Activated T-helper 1 cell treated with Interleukin-2 at 50 U/mL for 16 hours (primary cell): Measurements from ENCODE around the gene ANK3.

Experiments used
- DNase-seq: peaks from one replicate; pipeline ENCODE4 v3.0.0-alpha.2; 2020; ENCODE audit warnings: low read depth

The ANK3 gene

GRCh38 chr10:60413306-60414012 lies 23.8 kb upstream of the ANK3 start:
- no peak for DNase-seq

DNA sequence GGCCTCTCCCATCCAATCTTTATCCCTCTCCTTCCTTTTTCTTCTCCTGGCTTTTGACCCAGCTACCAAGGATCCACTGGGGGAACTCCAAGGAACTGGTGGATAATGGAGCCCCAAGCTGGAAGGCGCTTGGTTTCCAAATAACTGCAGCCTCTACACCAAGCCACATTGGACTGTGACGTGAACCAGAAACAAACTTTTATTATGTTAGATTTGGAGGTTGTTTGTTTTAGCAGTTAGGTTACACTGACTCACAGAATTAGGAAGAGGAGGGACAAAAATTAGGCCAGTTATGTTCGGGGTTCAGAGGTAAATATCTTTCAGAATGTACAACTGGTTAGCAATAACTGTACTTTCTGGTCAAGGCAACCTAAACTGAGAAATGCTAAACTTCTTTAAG lies 21.3 kb upstream of the ANK3 start:
- DNase-seq, result no peak

DNA sequence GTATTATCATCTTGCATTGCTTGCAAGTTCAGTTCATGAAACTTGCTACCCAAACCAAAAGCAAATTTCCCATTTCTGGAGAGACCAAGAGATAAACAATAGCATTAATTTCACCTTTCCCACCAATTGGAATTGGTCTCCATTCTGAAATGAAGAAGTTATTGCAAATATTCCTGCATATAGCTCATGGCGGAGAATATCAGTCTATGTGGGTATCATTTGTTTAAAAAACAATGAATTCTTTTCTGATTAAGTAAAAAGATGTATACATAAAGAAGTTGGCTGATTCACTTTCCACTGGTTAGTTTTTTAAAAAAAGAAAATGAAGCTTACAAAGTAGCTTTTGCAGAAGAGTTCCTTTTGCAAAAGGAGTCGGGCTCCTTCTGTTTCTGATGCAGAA lies 19.5 kb upstream of the ANK3 start:
- DNase-seq, result no peak

DNA sequence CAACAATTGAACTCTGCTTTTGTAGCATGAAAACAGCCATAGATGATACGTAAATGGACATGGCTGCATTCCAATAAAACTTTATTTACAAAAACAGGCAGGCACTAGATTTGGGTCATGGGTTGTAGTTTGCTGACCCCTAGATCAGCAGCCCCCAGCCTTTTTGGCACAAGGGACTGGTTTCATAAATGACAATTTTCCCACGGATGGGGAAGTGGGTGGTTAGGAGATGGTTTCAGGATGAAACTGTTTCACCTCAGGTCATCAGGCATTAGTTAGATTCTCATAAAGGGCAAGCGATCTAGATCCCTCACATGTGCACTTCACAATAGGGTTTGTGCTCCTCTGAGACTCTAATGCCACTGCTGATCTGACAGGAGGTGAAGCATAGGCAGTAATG lies 16.5 kb upstream of the ANK3 start:
- DNase-seq, result no peak

- no peak for DNase-seq
Observed at GRCh38 chr10:60405172-60405571, 15.5 kb upstream of the ANK3 start.

DNA sequence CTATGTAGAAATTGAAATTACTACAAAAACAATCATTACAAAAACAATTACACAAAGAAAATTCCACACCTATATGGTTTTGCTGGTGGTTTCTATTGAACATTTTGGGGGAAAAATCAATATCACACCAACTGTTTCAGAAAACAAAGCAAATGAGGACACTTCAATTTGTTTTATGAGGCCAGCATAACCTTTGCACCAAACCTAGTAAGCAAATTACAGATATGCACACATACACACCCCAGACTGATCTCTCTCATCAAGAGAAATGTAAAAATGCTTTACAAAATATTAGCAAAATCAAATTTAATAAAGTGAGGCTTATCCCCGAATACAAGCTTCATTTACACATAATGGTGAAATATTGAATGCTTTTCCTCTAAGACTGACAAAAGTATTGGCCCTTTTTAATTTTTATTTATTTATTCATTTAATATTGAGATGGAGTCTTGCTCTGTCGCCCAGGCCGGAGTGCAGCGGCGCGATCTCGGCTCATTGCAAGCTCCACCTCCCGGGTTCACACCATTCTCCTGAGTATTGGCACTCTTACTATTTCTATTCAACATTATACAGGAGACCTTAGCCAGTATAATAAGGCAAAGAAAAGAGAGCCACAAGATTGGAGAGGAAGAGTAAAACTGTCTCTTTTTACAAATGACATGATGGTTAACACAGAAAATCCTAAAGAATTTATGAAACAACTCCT lies 13.6 kb upstream of the ANK3 start:
- DNase-seq, result no peak

DNA sequence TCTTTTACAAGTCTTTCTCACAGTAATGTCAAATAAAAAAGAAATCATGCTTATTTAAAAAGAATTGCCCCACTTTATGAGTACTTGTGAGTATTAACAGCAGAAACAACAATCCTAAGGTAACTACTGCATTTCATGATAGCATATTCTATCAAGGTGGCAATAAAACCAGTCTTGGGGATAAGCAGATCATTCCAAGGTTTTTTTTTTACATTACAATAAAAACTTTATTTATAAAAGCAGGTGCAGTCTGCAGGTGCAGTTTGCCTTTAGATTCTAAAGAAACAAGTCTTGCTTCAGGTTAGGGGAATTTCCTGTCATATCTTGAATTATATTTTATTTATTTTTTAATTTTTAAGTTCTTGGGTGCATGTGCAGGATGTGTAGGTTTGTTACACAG lies 10.7 kb upstream of the ANK3 start:
- DNase-seq, result no peak

DNA sequence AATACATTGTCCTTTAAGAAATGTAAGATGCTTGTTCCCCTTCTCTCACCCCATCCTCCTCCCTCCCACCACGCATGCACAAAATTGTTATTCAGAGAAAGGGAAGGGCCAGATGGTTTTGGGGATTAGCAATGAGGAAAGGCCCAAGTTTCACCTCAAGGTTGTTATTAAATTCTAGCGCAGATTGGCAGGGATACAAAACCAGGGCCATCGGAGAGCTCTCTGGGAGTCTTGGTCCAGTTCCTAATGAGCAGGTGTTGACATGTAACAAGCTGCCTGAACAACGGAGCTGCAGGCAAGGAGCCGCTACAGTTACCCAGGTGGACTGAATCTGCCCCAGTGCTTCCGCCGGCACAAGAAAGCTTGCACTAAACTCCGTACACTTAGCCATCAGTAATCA lies 9.7 kb upstream of the ANK3 start:
- no peak for DNase-seq

GRCh38 chr10:60397792-60398191 lies 8.1 kb upstream of the ANK3 start:
- no peak for DNase-seq

GRCh38 chr10:60396766-60397165 lies 7.1 kb upstream of the ANK3 start:
- DNase-seq, result no peak

DNA sequence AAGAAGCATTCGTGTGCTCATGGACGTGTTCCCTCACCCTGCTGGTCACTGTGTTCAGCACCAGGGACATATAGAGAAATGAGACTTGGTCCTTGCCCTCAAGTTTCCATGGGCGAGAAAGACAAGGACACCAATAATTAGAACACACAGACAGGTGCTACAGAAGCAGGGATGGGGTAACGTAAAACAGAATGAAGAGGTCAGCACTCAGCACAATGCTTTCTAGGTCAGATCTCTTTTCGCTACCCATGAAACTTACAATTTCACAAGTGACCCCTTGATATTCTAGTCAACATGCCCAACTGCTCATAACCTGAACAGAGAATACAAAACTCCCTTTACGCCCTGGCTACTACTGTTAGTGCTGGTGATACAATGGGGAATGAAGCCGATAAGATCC lies 6.0 kb upstream of the ANK3 start:
- DNase-seq, result no peak

DNA sequence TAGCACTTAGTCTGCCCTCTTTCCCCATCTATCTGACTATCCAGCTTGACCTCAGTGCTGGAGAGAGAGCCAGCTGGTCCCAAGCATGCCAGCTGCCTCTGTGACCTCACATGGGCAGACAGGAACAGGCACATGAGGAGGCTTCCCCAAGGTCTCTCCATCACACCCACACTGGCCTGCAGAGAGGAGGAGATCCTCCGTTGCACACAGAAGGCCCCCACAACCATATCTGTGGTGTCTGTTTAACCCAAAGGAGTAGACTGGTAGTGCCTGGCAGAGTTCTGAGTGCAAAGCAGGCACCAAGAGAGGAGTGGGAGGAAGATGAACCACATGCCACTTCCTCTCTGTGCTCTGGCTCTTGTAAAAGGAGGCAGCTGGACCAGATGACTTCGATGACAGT lies 4.8 kb upstream of the ANK3 start:
- no peak for DNase-seq

- no peak for DNase-seq
Observed at GRCh38 chr10:60390224-60390626, 550 bp upstream of the ANK3 start.

DNA sequence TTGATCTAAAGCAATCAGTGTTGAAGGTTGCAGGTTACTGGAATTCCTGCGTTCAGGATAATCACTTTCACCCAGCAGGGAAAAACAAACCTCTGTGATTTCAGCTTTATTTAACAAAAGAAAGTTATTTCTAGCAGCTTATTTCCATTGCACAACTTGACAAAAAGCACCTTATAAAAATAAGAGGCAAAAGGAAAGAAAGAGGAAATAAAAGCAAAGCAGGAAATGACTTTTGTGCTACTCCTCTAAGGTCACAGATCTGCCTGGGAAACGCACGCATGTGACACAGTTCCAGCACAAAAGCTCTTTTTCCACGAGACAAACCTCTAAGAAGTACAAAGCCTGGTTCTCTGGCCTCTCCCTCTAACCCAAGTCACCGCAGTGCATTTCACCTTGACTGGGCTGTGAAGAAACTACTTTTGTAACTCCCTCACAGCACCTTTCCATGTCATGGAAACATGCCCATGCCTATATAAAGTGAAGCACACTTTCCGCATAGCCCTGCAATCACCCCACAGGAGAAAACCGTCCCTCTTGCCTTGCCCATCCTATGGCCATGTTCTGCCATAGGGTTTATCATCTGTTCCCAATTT lies 870 bp downstream of the ANK3 start:
- DNase-seq, result no peak

DNA sequence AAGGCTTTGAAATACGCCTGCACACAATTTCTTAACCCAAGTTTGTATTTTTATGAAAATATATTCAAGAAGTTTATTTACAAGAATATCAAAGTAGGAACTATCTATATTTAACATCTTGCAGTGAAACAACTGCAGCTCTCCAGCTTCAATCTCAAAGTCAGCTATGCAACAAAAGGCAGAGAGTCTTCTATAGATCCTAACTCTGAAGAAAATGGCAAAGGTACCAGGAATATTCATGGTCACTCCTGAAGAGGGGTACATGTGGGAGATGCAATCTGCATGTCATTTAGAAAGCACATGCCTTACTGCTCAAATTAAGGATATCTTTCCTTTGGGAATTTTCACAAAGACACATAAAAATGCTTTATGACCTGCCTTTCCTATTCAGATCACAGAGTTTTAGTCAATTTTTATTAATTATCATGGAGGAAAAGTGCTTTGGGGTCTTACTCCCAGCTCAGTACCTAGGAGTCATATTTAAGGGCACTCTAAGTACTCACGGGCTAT lies 1.5 kb downstream of the ANK3 start:
- DNase-seq, result no peak

GRCh38 chr10:60387531-60387930 lies 2.1 kb downstream of the ANK3 start:
- no peak for DNase-seq

- no peak for DNase-seq
Observed at GRCh38 chr10:60385399-60385738, 4.3 kb downstream of the ANK3 start.

GRCh38 chr10:60384708-60385398 lies 4.8 kb downstream of the ANK3 start:
- no peak for DNase-seq

DNA sequence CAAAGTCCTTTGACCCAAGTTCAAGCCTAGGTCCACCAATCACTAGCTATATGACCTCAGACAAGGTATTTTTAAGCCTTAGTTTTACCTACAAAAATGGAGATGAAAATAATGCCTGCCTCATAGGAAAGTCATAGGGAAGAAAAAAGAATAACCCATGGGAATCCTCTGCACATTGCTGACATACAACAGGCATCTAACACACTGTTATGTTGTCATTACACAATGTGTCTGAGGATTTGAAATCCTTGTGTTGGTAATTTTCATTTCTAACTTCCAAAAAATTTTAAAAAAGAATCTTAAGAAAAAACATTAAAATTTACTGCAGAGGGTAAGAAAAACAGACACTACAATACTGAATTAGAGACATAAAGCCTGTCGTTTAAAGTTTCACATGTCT lies 5.7 kb downstream of the ANK3 start:
- DNase-seq, result no peak

DNA sequence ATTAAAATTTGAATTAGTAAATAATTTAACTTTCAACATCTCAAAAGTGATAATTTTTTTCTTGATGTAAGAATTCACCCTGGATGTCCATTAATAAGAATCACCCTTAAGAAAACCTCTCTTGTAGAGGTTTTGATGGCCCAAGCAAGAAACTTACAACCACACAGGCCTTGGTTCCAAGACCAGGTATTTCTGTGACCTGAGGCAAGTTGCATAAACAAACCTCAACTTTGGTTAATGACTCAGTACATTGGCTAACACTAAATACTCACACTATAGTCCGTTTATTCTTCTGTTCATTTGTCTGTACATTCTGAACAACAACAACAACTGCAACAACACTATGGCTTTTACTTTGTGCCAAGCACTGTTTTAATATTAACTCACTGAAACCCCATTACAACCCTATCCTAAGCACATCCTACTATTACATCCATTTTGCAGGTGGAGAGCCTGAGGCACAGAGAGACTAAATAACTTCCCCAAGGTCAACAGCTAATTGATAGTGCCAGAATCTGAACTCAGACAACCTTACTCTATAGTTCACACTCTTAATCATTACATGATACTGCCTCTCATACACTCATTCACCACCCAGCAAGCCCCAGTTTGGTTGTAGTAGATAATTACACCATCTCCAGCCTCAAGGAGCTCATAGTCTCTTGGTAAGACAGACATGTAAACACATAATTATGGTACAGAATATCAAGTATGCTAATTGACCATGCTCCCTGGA lies 6.6 kb downstream of the ANK3 start:
- no peak for DNase-seq

GRCh38 chr10:60380781-60381180 lies 8.9 kb downstream of the ANK3 start:
- no peak for DNase-seq

DNA sequence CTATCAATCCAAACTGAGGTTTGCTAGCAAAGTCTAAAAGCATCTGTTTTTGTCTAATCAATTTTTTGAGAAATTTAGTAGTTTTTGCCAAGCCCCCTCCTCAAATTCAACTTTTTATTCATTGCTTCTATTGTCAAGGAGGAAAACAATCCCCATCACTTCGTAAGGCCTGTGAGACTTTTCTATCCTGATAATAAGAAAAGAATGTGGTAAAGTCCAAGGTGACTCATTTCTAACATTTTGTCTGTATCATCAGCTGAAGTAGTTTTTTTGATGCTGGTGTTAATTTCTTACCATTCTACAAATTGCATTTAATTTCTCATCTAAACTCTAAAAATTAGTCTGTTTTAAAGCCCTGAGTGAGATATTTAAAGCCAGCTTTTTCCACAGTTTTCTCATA lies 11.7 kb downstream of the ANK3 start:
- DNase-seq, result no peak
